ENCODE results near the gene ESPN.

- TF ChIP-seq POLR2A (IDR thresholded peaks at IDR 0.05; ENCODE audit: low read depth, low read length) (no peak), CTCF (IDR thresholded peaks at IDR 0.05 in 2 of 3, conservative IDR thresholded peaks at IDR 0.05 in 1 of 3; ENCODE audit: control insufficient read depth in 2 of 3, extremely low read depth in 1 of 3, insufficient read depth in 1 of 3, low read depth in 3 of 3, low read length in 3 of 3) (no peak)
Measured at GRCh38 chr1:6454856-6455751, 30.5 kb downstream of the ESPN start.

Data from GM12878 (cell line).